ENCODE results near the gene ARNT2. TPM values are rescaled to one million over a fixed set of nuclear protein-coding genes. Genes with fewer than 3 reads are reported as not detected.

ARNT2 gene
- total and polyA plus RNA-seq, 2 experiments from 2014 or later: 4.6 to 11.6 TPM

DNA sequence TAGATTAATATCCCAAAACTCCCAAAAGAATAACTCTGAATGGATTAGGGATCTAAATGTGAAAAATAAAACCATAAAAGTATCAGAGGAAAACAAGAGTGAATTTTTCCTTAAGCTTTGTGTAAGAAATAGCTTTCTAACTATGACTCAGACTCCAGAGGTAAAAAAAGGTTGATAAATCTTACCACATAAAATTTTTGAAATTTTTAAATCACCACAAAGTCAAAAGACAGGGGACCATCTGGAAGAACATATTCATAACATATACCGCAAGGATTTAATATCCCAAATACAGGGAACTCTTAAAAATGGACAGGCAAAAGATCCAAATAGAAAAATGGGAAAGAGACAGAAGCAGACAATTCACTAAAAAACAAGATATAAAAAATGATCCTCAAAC lies 145.0 kb downstream of the ARNT2 start (continued):
- TF ChIP-seq ZNF114 (CRISPR knock-in tag; IDR thresholded peaks at IDR 0.05) (no peak), JUNB (IDR thresholded peaks at IDR 0.05; ENCODE audit: unreplicated experiment) (no peak), ZNF331 (CRISPR knock-in tag; IDR thresholded peaks at IDR 0.05; ENCODE audit: low read depth) (no peak), EZH2phosphoT487 (IDR thresholded peaks at IDR 0.05; ENCODE audit: unreplicated experiment) (no peak)
- TF ChIP-seq, protein P1, sequence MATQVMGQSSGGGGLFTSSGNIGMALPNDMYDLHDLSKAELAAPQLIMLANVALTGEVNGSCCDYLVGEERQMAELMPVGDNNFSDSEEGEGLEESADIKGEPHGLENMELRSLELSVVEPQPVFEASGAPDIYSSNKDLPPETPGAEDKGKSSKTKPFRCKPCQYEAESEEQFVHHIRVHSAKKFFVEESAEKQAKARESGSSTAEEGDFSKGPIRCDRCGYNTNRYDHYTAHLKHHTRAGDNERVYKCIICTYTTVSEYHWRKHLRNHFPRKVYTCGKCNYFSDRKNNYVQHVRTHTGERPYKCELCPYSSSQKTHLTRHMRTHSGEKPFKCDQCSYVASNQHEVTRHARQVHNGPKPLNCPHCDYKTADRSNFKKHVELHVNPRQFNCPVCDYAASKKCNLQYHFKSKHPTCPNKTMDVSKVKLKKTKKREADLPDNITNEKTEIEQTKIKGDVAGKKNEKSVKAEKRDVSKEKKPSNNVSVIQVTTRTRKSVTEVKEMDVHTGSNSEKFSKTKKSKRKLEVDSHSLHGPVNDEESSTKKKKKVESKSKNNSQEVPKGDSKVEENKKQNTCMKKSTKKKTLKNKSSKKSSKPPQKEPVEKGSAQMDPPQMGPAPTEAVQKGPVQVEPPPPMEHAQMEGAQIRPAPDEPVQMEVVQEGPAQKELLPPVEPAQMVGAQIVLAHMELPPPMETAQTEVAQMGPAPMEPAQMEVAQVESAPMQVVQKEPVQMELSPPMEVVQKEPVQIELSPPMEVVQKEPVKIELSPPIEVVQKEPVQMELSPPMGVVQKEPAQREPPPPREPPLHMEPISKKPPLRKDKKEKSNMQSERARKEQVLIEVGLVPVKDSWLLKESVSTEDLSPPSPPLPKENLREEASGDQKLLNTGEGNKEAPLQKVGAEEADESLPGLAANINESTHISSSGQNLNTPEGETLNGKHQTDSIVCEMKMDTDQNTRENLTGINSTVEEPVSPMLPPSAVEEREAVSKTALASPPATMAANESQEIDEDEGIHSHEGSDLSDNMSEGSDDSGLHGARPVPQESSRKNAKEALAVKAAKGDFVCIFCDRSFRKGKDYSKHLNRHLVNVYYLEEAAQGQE (IDR thresholded peaks at IDR 0.05; ENCODE audit: unreplicated experiment): no peak

DNA sequence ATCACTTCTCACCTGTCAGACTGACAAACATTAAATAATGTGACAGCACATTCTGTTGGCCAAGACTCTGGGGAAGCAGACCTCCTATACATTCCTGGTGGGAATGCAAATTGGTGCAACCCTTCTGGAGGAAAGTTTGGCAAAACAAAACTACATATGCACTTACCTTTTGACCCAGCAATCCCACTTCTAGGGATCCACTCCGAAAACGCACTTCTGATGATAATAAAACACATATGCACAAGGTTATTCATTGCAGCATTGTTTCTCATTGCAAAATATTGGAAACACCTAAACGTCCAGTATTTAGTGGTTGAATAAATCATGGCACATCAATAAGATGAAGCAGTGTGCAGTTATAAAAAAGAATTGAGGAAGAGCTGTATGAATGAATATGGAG lies 145.5 kb downstream of the ARNT2 start:
- no peak for ATAC-seq
- Mint-ChIP-seq H3K27me3 (ENCODE audit: insufficient read depth, low read depth, poor library complexity) (no peaks in the 10 kb centered on the region), H3K4me3 (no peak overlapping the region), H3K4me1 (peaks cover 2% of the 10 kb centered on the region; the same call in 2 of the 3 replicates), H3K36me3 (ENCODE audit: low read depth) (no peaks in the 10 kb centered on the region; the same call in 2 of the 3 replicates), H3K27ac (no peak overlapping the region), H3K9me3 (no peaks in the 10 kb centered on the region)
- no peaks in the 10 kb centered on the region for H3K79me2 ChIP-seq (replicated peaks; ENCODE audit: insufficient read depth)
- no peaks in the 10 kb centered on the region; the same call in 1 of the 2 replicates for H4K20me1 ChIP-seq (replicated peaks; ENCODE audit: insufficient read depth)
- no peak overlapping the region for H3K4me2 ChIP-seq
- H3K27me3 ChIP-seq (ENCODE audit: insufficient read depth): no peaks in the 10 kb centered on the region
- peaks cover 8% of the 10 kb centered on the region; the same call in 1 of the 2 replicates for H3K9me2 ChIP-seq (ENCODE audit: insufficient read depth)
- no peak overlapping the region for H3K27ac ChIP-seq (ENCODE audit: low read depth)
- no peak overlapping the region for H2AFZ ChIP-seq
- H3K4me1 ChIP-seq (ENCODE audit: insufficient read depth): no peaks in the 10 kb centered on the region
- H3F3A ChIP-seq (replicated peaks; ENCODE audit: low read depth): no peaks in the 10 kb centered on the region
- no peaks in the 10 kb centered on the region for H3K36me3 ChIP-seq (ENCODE audit: insufficient read depth)
- no peak for DNase-seq (ENCODE audit: low spot score)
- no peak overlapping the region for H3K4me3 ChIP-seq
- TF ChIP-seq ZNF114 (CRISPR knock-in tag; IDR thresholded peaks at IDR 0.05) (no peak), JUNB (IDR thresholded peaks at IDR 0.05; ENCODE audit: unreplicated experiment) (no peak), STAT1 (IDR thresholded peaks at IDR 0.05; ENCODE audit: unreplicated experiment) (no peak), CREB1 (CRISPR knock-in tag; IDR thresholded peaks at IDR 0.05; ENCODE audit: low read depth) (no peak), ZNF331 (CRISPR knock-in tag; IDR thresholded peaks at IDR 0.05; ENCODE audit: low read depth) (no peak)
- TF ChIP-seq, protein P1 (IDR thresholded peaks at IDR 0.05; ENCODE audit: unreplicated experiment): no peak
- TF ChIP-seq, protein P2, sequence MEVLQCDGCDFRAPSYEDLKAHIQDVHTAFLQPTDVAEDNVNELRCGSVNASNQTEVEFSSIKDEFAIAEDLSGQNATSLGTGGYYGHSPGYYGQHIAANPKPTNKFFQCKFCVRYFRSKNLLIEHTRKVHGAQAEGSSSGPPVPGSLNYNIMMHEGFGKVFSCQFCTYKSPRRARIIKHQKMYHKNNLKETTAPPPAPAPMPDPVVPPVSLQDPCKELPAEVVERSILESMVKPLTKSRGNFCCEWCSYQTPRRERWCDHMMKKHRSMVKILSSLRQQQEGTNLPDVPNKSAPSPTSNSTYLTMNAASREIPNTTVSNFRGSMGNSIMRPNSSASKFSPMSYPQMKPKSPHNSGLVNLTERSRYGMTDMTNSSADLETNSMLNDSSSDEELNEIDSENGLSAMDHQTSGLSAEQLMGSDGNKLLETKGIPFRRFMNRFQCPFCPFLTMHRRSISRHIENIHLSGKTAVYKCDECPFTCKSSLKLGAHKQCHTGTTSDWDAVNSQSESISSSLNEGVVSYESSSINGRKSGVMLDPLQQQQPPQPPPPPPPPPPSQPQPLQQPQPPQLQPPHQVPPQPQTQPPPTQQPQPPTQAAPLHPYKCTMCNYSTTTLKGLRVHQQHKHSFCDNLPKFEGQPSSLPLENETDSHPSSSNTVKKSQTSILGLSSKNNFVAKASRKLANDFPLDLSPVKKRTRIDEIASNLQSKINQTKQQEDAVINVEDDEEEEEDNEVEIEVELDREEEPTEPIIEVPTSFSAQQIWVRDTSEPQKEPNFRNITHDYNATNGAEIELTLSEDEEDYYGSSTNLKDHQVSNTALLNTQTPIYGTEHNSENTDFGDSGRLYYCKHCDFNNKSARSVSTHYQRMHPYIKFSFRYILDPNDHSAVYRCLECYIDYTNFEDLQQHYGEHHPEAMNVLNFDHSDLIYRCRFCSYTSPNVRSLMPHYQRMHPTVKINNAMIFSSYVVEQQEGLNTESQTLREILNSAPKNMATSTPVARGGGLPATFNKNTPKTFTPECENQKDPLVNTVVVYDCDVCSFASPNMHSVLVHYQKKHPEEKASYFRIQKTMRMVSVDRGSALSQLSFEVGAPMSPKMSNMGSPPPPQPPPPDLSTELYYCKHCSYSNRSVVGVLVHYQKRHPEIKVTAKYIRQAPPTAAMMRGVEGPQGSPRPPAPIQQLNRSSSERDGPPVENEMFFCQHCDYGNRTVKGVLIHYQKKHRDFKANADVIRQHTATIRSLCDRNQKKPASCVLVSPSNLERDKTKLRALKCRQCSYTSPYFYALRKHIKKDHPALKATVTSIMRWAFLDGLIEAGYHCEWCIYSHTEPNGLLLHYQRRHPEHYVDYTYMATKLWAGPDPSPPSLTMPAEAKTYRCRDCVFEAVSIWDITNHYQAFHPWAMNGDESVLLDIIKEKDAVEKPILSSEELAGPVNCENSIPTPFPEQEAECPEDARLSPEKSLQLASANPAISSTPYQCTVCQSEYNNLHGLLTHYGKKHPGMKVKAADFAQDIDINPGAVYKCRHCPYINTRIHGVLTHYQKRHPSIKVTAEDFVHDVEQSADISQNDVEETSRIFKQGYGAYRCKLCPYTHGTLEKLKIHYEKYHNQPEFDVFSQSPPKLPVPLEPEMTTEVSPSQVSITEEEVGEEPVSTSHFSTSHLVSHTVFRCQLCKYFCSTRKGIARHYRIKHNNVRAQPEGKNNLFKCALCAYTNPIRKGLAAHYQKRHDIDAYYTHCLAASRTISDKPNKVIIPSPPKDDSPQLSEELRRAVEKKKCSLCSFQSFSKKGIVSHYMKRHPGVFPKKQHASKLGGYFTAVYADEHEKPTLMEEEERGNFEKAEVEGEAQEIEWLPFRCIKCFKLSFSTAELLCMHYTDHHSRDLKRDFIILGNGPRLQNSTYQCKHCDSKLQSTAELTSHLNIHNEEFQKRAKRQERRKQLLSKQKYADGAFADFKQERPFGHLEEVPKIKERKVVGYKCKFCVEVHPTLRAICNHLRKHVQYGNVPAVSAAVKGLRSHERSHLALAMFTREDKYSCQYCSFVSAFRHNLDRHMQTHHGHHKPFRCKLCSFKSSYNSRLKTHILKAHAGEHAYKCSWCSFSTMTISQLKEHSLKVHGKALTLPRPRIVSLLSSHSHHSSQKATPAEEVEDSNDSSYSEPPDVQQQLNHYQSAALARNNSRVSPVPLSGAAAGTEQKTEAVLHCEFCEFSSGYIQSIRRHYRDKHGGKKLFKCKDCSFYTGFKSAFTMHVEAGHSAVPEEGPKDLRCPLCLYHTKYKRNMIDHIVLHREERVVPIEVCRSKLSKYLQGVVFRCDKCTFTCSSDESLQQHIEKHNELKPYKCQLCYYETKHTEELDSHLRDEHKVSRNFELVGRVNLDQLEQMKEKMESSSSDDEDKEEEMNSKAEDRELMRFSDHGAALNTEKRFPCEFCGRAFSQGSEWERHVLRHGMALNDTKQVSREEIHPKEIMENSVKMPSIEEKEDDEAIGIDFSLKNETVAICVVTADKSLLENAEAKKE (CRISPR knock-in tag; IDR thresholded peaks at IDR 0.05): no peak
- TF ChIP-seq, protein P3, sequence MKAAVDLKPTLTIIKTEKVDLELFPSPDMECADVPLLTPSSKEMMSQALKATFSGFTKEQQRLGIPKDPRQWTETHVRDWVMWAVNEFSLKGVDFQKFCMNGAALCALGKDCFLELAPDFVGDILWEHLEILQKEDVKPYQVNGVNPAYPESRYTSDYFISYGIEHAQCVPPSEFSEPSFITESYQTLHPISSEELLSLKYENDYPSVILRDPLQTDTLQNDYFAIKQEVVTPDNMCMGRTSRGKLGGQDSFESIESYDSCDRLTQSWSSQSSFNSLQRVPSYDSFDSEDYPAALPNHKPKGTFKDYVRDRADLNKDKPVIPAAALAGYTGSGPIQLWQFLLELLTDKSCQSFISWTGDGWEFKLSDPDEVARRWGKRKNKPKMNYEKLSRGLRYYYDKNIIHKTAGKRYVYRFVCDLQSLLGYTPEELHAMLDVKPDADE (IDR thresholded peaks at IDR 0.05): no peak
